ENCODE data around the gene SMPD4.
"Not testable (repeated sequence)": the region's sequence is repeated elsewhere in the genome, so short reads cannot be mapped to it uniquely, and the experiment has no call there.

DNA sequence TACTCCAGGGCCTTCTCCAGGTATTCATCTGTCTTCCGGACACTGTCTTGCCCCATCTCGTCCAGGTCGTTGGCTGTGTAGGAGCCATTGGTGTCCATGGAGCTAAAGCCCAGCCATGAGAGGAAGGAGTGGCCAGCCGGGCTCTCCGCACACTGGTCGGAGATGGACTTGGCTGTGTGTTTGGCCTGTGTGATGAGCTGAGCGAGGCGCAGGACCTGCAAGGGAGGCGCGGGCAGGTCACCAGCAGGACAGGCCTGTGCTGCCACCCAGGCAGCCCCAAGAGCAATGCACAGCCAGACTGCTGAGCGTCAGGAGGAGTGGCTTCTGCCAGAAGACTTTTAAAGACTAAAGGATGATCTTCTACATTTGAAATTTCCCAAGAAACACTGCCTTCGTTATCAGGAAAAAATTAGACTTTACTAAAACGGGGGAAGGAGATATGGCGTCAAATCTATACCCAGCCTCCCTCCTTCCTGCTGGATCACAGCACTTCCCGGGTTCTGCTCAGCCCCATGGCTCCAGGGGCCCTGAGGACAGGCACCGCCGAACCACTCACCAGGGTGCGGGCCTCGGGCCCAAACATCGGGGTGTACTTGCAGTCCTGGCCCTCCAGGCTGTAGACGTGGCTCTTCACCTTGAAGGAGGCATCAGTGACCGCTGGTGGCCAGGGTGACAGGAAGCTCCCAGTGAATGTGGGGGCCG, 27.5 kb downstream of the SMPD4 start:
- TF ChIP-seq, protein P1, sequence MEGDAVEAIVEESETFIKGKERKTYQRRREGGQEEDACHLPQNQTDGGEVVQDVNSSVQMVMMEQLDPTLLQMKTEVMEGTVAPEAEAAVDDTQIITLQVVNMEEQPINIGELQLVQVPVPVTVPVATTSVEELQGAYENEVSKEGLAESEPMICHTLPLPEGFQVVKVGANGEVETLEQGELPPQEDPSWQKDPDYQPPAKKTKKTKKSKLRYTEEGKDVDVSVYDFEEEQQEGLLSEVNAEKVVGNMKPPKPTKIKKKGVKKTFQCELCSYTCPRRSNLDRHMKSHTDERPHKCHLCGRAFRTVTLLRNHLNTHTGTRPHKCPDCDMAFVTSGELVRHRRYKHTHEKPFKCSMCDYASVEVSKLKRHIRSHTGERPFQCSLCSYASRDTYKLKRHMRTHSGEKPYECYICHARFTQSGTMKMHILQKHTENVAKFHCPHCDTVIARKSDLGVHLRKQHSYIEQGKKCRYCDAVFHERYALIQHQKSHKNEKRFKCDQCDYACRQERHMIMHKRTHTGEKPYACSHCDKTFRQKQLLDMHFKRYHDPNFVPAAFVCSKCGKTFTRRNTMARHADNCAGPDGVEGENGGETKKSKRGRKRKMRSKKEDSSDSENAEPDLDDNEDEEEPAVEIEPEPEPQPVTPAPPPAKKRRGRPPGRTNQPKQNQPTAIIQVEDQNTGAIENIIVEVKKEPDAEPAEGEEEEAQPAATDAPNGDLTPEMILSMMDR (IDR thresholded peaks at IDR 0.05; ENCODE audit: poor library complexity), result not testable (repeated sequence)
- not testable (repeated sequence) for TF ChIP-seq EZH2 (IDR thresholded peaks at IDR 0.05; ENCODE audit: borderline replicate concordance); EZH2phosphoT487 (IDR thresholded peaks at IDR 0.05; ENCODE audit: low read depth, severe bottlenecking, unreplicated experiment)

All from hepatocyte (in vitro differentiated cells).